Effector memory CD4-positive, alpha-beta T cell (primary cell): ENCODE measurements around the gene ERCC1.
A peak's percentile ranks its signal among the peaks of the same experiment; 100 is the strongest.

Source experiments
- DNase-seq, 3 donors: peaks; one replicate each; pipeline ENCODE4 v3.0.0-alpha.2; 2020
- H3K27ac ChIP-seq: 2 replicates; pipeline ENCODE4 v1.7.0; 2013; ENCODE audit warnings: mild to moderate bottlenecking, low read length, moderate library complexity; ENCODE audit not compliant: insufficient read depth, poor library complexity, severe bottlenecking
- H3K27me3 ChIP-seq: replicated peaks from 2 replicates; pipeline ENCODE4 v1.7.0; 2013; ENCODE audit warnings: mild to moderate bottlenecking, low read length; ENCODE audit not compliant: insufficient read depth, control insufficient read depth, poor library complexity, severe bottlenecking
- H3K36me3 ChIP-seq: 2 replicates; pipeline ENCODE4 v1.7.0; 2013; ENCODE audit warnings: mild to moderate bottlenecking, low read length, moderate library complexity; ENCODE audit not compliant: control insufficient read depth, insufficient read depth
- H3K4me1 ChIP-seq: 2 replicates; pipeline ENCODE4 v1.7.0; 2013; ENCODE audit warnings: low read length, mild to moderate bottlenecking; ENCODE audit not compliant: control insufficient read depth, insufficient read depth, poor library complexity, severe bottlenecking
- H3K4me3 ChIP-seq: 2 replicates; pipeline ENCODE4 v1.7.0; 2013; ENCODE audit warnings: low read length, low read depth, mild to moderate bottlenecking; ENCODE audit not compliant: insufficient read depth, poor library complexity, severe bottlenecking
- H3K9me3 ChIP-seq: 2 replicates; pipeline ENCODE4 v1.7.0; 2013; ENCODE audit warnings: mild to moderate bottlenecking, low read length, moderate library complexity; ENCODE audit not compliant: control insufficient read depth

ERCC1 gene

DNA sequence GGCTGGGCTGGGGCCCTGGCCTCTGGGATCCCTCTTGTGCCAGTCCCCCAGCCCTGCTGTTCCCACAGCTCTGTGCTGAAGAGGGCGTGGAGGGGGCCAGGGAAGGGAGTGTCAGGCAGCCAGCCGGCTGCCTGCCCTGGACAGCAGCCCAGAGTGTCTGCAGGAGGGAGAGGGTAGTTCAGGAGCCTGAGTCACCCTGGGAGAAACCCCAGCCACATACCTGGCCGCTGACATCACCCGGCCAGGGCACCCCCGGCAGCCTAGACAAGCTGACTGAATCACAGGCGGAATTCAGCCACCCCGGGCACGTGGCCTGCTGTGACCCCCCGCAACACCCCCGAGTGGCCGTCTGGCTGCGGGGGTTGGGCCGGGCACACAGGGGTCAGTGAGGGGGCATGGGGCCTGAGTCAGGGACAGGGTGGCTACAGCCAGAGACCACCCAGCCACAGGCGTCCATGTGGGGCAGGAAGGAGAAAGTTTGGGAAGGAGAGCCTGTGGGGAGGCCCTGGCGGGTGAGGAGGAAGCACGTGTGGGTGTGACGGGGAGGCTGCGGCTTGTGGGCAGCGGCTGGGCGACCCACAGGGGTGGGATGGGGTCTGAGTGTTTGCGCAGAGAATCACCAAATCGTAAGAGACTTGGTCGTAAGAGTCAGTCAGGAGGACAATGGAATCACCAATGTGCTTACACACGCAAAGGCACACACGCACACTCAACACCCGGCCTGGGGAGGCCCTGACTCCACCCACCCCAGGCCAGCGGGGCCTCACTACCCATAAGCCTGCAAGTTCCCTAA is 32.2 kb upstream of the ERCC1 start:
- peak overlapping the region; percentile 31 for H3K27ac ChIP-seq
- H3K4me3 ChIP-seq: no peak overlapping the region
- peak; percentile 71 to 82 (median 79) for DNase-seq
- no peaks in the 10 kb centered on the region for H3K27me3 ChIP-seq
- H3K36me3 ChIP-seq: no peaks in the 10 kb centered on the region
- H3K4me1 ChIP-seq: peaks cover 24% of the 10 kb centered on the region
- no peaks in the 10 kb centered on the region for H3K9me3 ChIP-seq

DNA sequence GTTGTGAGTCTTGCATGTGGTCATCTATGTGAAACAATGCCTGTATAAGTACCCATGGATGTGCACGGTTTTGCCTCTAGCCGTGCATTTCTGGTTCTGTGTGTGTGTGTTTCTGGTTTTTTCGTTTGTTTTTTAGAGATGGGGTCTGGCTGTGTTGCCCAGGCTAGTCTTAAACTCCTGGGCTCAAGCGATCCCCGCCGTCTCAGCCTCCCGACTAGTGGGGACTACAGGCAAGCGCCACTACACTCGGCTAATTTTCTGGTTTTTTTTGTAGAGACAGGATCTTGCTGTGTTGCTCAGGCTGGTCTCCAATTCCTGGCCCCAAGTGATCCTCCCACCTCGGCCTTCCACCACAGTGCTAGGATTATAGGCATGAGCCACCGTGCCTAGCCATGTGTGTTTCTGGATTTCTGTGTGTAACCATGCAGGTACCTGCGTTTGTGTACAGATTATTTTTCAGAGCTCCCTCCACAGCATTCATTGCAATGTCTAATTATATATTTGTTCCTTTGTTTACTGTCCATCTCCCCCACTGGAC is 28.2 kb upstream of the ERCC1 start:
- Histone ChIP-seq H3K27ac (peak overlapping the region; percentile 99), H3K4me3 (peak overlapping the region; percentile 80), H3K4me1 (peaks cover 44% of the 10 kb centered on the region), H3K27me3 (no peaks in the 10 kb centered on the region), H3K36me3 (no peaks in the 10 kb centered on the region), H3K9me3 (no peaks in the 10 kb centered on the region)
- no peak for DNase-seq

DNA sequence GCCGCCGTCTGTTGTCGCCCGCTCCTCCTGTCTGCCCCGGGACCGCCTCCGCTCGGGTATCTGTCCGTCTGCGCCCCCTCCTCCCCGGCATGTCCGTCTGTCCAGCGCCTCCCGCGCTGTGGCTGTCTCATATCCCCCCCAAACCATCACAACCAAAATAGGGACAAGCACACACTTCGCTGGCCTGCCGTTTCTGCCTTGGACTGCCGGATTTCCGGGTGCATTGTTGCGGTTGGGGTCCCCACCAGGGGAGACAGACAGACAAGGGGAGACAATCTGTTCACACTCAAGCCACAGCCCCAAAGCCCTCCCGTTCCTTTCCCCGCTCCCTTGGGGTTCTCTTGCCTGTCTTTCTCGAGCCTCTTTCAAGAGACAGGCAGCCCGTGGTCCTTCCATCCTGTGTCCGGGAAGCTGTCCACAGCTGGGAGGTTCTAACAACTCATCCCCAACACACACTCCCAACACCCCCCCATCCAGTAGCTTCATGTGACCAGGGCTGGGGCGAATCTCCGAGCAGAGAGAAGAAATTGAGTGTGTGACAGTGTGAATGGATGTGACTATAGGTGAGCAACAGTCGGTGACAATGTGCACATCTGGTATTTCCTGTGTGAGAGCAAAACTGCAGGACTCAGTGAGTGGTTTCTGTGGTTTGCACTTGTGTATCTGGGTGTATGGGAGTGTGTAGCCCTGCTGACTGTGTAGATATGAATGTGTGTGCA is 27.6 kb upstream of the ERCC1 start:
- Histone ChIP-seq H3K4me1 (peaks cover 40% of the 10 kb centered on the region), H3K27me3 (no peaks in the 10 kb centered on the region), H3K27ac (peak overlapping the region; percentile 99), H3K4me3 (peak overlapping the region; percentile 80), H3K9me3 (no peaks in the 10 kb centered on the region), H3K36me3 (no peaks in the 10 kb centered on the region)
- peak; percentile 66 to 74 (median 69) for DNase-seq

DNA sequence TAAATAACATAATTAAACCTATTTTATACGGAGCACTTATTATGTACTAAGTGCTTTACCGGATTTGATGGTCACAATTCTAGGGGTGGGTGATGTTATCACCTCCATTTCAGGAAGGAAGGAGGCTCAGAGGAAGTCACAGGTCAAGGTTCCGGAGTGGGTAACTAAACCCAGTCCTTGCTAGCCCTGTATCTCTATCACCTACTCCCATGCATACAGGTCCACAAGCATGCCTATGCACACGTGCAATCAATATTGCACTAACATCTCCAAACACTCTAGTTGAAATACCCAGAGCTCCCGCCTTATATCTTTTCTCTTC is 26.3 kb upstream of the ERCC1 start:
- H3K27me3 ChIP-seq: no peaks in the 10 kb centered on the region
- H3K27ac ChIP-seq: peak overlapping the region; percentile 99
- DNase-seq: peak; percentile 30 to 50 (median 45)
- H3K36me3 ChIP-seq: no peaks in the 10 kb centered on the region
- peaks cover 33% of the 10 kb centered on the region for H3K4me1 ChIP-seq
- peak overlapping the region; percentile 54 for H3K4me3 ChIP-seq
- H3K9me3 ChIP-seq: no peaks in the 10 kb centered on the region

DNA sequence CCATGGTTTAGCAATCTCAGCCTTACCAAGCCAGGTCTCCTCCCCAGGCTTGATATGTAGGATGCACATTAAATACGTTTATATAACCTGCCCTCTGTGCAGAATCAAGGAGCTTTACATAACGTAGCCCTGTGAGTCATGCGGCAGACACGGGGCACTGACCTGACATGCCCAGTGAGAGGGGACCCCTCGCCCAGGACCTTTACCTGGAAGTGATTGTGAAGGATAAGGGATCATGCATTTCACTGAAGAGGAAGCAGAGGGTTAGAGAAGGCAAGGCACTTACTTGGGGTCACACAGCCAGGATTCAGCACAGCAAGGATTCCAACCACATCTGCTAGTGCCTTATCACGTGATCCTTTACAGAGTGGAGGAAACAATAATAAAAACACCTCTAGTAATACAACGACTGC is 25.2 kb upstream of the ERCC1 start:
- Histone ChIP-seq H3K27ac (peak overlapping the region; percentile 99), H3K4me3 (no peak overlapping the region), H3K4me1 (peaks cover 41% of the 10 kb centered on the region)

DNA sequence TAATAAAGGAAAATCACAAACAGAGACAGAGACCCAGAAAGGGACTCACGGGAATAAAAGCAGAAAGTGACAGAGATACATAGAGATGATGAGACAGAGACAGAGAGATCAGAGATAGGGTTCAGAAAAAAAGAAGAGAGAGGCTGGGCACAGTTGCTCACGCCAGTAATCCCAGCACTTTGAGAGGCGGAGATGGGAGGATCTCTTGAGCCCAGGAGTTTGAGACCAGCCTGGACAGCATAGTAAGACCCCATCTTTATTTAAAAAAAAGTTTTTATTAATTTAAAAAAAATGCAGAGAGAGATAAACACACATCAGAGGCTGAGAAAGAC is 24.7 kb upstream of the ERCC1 start:
- H3K36me3 ChIP-seq: no peaks in the 10 kb centered on the region
- peaks cover 43% of the 10 kb centered on the region for H3K4me1 ChIP-seq
- peak overlapping the region; percentile 99 for H3K27ac ChIP-seq
- no peak for DNase-seq
- no peaks in the 10 kb centered on the region for H3K9me3 ChIP-seq
- no peaks in the 10 kb centered on the region for H3K27me3 ChIP-seq
- H3K4me3 ChIP-seq: no peak overlapping the region

More for the DNA sequence above, 25.2 kb upstream of the ERCC1 start:
- no peaks in the 10 kb centered on the region for H3K36me3 ChIP-seq
- DNase-seq: peak in 2 of 3 donors; percentile 11 to 41
- H3K9me3 ChIP-seq: no peaks in the 10 kb centered on the region
- H3K27me3 ChIP-seq: no peaks in the 10 kb centered on the region

DNA sequence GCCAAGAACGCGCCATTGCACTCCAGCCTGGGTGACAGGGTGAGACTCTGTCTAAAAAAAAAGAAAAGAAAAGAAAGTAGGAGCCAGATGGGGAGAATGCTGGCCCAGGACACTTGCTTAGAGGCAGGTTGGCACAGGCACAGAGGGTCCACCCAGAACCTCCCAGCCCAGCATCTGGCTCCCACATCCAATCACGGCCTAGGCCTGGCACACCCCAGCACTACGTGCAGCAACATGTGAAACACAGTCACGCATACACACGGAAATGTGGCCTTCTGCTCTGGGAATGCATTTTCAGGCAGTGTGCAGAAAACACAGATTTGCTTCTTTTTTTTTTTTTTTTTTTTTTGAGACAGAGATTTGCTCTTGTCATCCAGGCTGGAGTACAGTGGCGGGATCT is 23.2 kb upstream of the ERCC1 start:
- Histone ChIP-seq H3K27ac (no peak overlapping the region), H3K9me3 (no peaks in the 10 kb centered on the region), H3K4me3 (no peak overlapping the region), H3K4me1 (peaks cover 56% of the 10 kb centered on the region), H3K27me3 (no peaks in the 10 kb centered on the region), H3K36me3 (no peaks in the 10 kb centered on the region)
- DNase-seq: no peak

DNA sequence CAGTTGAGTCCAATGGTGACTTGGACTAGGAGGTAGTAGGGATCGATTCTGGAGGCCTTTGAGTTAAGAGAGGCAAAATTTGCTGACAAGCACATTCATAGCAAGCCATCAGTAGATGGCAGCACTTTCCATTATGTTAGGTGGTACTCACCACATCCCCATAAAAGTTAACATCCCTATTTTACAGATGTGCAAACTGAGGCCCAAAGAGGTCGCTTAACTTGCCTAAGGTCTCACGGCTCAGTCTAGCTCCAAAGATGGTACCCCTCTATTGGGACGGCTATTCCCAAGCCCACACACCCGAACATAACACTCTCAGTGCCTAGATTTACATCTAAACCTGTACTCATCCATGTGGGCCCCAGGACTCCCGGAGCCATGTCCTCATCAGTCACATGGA is 22.6 kb upstream of the ERCC1 start:
- no peak for DNase-seq
- Histone ChIP-seq H3K36me3 (no peaks in the 10 kb centered on the region), H3K27ac (no peak overlapping the region), H3K9me3 (no peaks in the 10 kb centered on the region), H3K4me3 (no peak overlapping the region), H3K4me1 (peaks cover 49% of the 10 kb centered on the region), H3K27me3 (no peaks in the 10 kb centered on the region)

DNA sequence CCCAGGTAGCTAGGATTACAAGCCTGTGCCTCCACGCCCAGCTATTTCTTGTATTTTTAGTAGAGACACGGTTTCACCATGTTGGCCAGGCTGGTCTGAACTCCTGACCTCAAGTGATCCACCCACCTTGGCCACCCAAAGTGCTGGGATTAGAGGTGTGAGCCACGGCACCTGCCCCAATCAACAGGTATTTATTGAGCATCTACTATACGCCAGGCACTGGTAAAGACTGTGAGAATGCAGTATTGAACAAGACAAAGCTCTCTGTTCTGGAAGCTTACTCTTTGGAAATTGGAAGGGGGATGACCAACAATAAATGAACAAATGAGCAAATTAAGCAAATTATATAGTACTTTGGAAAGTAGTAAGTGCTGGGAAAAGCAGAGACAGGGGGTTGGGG is 21.4 kb upstream of the ERCC1 start:
- H3K4me1 ChIP-seq: peaks cover 47% of the 10 kb centered on the region
- peak overlapping the region; percentile 89 for H3K27ac ChIP-seq
- no peaks in the 10 kb centered on the region for H3K36me3 ChIP-seq
- H3K27me3 ChIP-seq: no peaks in the 10 kb centered on the region
- H3K4me3 ChIP-seq: no peak overlapping the region
- H3K9me3 ChIP-seq: no peaks in the 10 kb centered on the region
- DNase-seq: no peak
